HG03139 (cell line): ENCODE data around the gene TFG.
"Not testable (repeated sequence)": the region's sequence is repeated elsewhere in the genome, so short reads cannot be mapped to it uniquely, and the experiment has no call there.

Experiments used
- ATAC-seq: cut with Tn5 transposase; IDR thresholded peaks from one replicate; pipeline ENCODE4 v1.9.1; 2021; ENCODE audit not compliant: unreplicated experiment

TFG gene

DNA sequence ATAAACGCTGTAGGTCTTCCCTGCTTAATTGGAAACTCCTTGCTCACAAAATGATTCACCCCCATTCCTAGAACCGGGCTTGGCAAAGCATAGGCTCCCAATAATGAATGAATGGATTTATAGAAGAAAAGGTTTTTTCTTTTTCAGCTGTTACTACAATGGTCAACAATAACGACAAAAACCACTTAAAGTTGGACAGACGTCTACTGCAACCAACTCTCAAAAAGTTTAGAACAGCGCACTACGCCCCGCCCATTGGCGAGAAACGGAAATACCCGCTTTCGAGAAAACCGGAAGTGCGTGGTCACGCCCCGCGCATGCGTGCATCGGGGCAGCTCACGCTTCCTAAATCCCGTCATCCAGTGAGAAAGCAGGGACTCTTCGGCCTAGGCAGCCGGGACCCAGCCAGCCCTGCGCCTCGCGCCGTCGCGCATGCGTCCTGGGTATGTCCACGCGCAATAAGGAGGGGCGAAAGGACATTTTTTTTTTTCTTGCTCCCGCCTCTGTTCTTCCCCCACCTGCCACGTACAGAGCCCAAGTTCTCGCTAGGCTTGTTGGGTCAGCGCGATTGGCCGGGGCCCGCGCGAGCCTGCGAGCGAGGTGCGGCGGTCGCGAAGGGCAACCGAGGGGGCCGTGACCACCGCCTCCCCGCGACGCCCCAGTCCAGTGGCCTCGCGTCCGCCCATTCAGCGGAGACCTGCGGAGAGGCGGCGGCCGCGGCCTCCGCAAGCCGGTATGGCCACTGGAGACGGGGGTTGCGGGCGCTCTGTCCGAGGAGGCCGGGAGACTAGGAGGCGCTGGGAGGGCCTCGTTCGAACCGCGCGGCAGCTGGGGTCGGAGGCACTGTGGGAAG is at the start of gene TFG:
TFG (plus strand) TSS at position 506 of the 853 bp plus-strand sequence. CDS start 4,192 bp downstream, outside the sequence.
- ATAC-seq: peak; percentile 89

GRCh38 chr3:100661294-100661693 is 48.0 kb upstream of the TFG start:
- ATAC-seq: not testable (repeated sequence)

GRCh38 chr3:100662113-100662823 is 47.0 kb upstream of the TFG start:
- no peak for ATAC-seq

- ATAC-seq: no peak
These were observed 44.1 kb upstream of the TFG start for GRCh38 chr3:100665230-100665629.

DNA sequence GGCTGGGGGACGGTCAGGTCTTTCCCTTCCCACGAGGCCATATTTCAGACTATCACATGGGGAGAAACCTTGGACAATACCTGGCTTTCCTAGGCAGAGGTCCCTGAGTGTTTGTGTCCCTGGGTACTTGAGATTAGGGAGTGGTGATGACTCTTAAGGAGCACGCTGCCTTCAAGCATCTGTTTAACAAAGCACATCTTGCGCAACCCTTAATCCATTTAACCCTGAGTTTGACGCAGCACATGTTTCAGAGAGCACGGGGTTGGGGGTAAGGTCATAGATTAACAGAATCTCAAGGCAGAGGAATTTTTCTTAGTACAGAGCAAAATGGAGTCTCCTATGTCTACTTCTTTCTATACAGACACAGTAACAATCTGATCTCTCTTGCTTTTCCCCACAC is 42.6 kb upstream of the TFG start:
- not testable (repeated sequence) for ATAC-seq

GRCh38 chr3:100667316-100667715 is 42.0 kb upstream of the TFG start:
- ATAC-seq: not testable (repeated sequence)

- ATAC-seq: not testable (repeated sequence)
These were observed 38.3 kb upstream of the TFG start for GRCh38 chr3:100670995-100671394.

DNA sequence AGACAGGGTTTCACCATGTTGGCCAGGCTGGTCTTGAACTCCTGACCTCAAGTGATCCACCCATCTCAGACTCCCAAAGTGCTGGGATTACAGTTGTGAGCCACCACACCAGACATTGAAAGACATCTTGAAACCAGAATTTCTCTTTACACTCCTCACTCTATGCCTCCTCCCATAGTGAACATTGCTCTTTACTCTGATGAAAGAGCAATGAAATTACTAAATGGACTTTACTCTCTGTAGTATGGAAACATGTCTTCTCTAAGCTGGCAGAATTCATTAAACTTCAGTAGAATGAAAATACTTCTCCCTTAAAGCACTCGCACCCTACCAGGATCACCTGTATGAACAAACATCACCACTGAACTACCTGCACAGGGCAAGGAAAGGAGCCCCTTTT is 27.8 kb upstream of the TFG start:
- ATAC-seq: no peak

DNA sequence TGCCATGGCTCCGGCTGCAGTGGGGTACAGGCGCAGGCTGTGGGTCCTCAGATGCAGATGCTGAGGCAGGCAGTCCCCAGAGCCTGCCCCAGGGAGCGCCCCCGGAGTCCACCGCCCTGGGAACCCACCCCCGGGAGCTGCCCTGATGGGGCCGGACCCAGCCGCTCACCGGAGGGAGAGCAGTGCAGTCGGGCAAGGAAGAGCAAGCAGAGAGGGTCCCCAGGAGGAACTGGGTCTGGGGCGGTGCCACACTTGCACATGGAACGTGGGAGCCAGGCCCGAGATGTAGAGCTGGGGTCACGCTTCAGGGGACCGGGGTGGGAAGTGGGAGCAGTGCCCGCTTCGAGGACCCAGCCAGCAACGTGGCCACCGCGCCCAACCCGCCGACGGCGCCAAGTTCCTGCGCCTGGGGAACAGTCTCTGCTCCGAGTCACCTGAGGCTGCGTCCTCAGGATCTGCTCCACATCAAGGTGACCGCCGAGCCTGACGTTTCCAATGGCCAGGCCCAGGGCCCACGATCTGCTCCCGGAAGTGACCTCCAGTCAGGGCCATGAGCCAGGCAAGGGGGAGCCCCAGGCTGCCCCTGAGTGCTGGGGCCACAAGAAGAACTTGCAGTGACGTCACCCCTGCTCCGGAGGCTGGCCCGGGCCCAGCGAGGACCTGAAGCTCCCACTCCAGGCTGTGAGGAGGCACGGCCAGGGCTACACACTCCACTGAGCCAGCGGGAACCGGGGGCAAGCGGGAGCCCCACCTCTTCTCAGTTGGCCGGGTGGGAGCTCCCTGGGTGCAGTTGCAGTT is 27.0 kb upstream of the TFG start:
- ATAC-seq: no peak

GRCh38 chr3:100682854-100683760 is 26.2 kb upstream of the TFG start:
- no peak for ATAC-seq

GRCh38 chr3:100693225-100693624 is 16.1 kb upstream of the TFG start:
- ATAC-seq: no peak

DNA sequence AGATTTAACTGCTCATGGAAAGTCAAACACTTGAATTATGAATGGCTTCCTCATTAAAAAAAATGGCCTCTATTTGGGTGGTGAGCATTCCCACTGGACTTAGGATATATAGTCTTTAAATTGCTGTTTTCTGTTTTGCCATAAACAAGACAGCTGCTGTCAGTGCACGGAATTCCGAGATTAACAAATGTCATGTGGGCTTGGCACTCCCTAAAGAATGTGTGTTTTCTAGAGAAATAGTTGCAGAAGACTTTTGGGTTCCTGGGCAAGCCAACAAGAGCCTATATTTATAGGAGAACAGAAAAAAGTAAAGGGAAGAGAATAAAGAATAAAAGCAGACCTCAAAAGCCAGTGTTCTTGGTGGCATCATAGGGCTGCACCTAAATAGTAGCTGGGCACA is 13.6 kb upstream of the TFG start:
- ATAC-seq: no peak

- ATAC-seq: no peak
These were observed 13.1 kb upstream of the TFG start for GRCh38 chr3:100696161-100696560.

DNA sequence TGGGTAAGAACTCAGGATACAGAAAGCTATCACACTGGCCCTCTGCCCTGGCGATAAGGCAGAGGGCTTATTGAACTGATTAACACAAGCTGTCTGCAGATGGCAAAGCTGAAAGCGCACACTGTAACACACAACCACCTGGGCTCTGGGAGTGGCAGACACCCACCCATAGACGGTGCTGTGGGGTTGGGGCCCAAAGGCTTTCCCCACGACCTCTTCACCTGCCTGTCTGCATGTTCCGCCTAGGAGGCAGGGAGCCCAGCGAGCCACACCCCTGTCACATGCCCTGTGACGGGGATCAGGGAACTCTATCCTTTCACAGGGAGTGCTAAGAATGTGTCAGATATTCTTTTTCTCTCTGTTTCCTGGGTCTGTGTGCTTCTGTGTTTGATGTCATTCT is 12.1 kb upstream of the TFG start:
- ATAC-seq: no peak

- ATAC-seq: no peak
These were observed 11.5 kb upstream of the TFG start for GRCh38 chr3:100697723-100698285.

- no peak for ATAC-seq
These were observed 10.6 kb upstream of the TFG start for GRCh38 chr3:100698736-100699135.

DNA sequence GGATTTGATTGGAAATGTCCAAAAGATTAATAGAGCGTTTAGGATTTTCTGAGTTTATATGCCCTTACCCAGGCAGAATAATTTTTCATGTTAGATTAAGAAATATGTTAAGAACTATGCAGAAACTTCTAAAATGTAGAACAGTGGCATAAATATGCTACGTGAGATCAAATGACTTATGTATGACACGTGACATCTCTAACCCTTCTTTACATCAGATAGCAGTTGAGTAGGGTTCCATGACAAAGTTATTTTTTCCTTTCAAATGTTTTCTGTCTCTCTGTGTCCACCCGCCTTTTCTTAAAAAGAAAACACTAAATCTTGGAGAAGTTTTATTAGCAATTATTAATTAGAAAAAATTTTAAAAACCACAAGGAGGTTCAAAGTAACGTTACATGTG is 8.6 kb upstream of the TFG start:
- ATAC-seq: no peak

DNA sequence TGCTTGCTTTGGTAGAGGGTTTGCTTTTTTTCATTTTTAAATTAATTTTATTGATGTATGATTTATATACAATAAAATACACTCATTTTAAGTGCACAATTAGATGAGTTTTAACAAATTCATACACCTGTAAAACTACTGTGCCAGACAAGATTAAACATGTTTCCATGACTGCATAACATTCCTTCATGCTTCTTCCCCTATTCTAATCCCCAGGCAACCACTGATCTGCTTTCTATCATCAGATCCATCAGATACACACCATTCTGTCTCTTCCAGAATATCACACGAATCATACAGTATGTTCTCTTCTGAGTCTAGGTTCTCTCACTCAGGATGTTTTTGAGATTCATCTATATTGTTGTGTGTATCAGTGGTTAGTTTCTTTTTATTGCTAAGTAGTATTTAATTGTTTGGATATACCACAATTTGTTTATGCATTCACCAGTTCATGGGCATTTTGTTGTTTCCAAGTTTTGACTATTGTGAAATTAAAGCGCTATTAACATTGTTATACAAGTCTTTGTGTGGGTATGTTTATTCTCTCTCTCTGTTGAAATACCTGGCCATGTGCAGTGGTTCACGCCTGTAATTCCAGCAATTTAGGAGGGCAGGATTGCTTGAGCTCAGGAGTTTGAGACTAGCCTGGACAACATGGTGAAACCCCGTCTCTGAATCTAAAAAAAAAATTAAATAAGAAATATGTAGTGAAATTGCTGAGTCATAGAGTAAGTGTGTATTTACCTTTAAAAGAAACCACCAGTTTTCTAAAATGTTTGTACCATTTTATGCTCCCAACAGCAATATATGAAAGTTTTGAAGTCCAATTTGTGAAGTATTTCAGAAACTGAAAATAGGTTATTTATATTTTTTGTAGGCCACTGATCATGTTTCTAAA is 7.0 kb upstream of the TFG start:
- ATAC-seq: no peak

DNA sequence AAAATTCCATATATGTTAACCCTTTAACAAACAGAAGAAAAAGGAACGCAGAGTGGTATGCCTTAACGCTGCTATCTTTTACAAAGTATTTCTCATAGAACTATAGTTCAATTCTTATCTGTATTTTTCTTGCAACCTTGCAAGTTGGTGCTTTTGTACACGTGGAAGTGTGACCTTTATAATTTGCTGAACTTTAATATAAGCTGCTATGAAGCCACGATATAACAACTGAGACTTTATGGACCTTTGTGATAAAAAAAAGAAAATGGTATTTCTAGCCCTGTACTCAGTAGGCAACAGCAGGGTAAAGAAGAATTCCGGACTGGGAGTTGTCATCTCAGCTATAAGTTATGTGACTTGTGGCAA is 6.3 kb upstream of the TFG start:
- no peak for ATAC-seq
